Tibial nerve (tissue), 4 donors: ENCODE data around the gene SUSD1. TPM values are rescaled to one million over a fixed set of nuclear protein-coding genes. Genes with fewer than 3 reads are reported as not detected.

Source experiments
- DNase-seq, 2 donors: peaks; one replicate each; pipeline ENCODE4 v3.0.0-alpha.2; 2019; ENCODE audit warnings: low spot score in 2 of 2
- H3K27ac ChIP-seq, 4 donors: fragments of 200-600 bp; sonication (generic) in 3 of 4; one replicate each; pipeline ENCODE4 v1.5.1; 2017 to 2019; ENCODE audit warnings: mild to moderate bottlenecking in 1 of 4
- H3K27me3 ChIP-seq, 2 donors: fragments of 200-600 bp; sonication (generic) in 1 of 2; one replicate each; pipeline versions ENCODE4 v1.5.1 to v1.6.0; 2017 to 2019
- H3K36me3 ChIP-seq, 3 donors: fragments of 200-600 bp; sonication (generic); one replicate each; pipeline ENCODE4 v1.5.1; 2018 to 2019
- H3K4me1 ChIP-seq, 4 donors: fragments of 200-600 bp; sonication (generic) in 3 of 4; one replicate each; pipeline ENCODE4 v1.5.1; 2017 to 2019
- H3K4me3 ChIP-seq, 4 donors: fragments of 200-600 bp; sonication (generic) in 3 of 4; one replicate each; pipeline ENCODE4 v1.5.1; 2017 to 2019; ENCODE audit warnings: mild to moderate bottlenecking in 1 of 4, moderate library complexity in 1 of 4
- H3K9me3 ChIP-seq, 4 donors: fragments of 200-600 bp; sonication (generic) in 3 of 4; one replicate each; pipeline ENCODE4 v1.5.1; 2017 to 2019
- CTCF ChIP-seq, 5 experiments: fragments of 200-600 bp in 3 of 5; fragments of 450-650 bp in 2 of 5; sonication (generic) in 3 of 5; IDR thresholded peaks; one replicate each; pipeline ENCODE4 v1.5.1; 2016 to 2019; ENCODE audit warnings: antibody characterized with exemption in 5 of 5, mild to moderate bottlenecking in 3 of 5, moderate library complexity in 2 of 5
- EP300 ChIP-seq, 2 donors: sonication (generic); formaldehyde crosslinking; IDR thresholded peaks; one replicate each; pipeline ENCODE4 v1.6.1; 2017; ENCODE audit warnings: antibody characterized with exemption in 2 of 2, mild to moderate bottlenecking in 1 of 2
- POLR2A ChIP-seq, 2 donors: fragments of 450-650 bp; IDR thresholded peaks; one replicate each; pipeline ENCODE4 v1.6.1; 2017; ENCODE audit warnings: antibody characterized with exemption in 2 of 2, mild to moderate bottlenecking in 2 of 2, moderate library complexity in 2 of 2
- WGBS, 2 donors: methylation state at CpG; one replicate each; pipeline ENCODE4 v1.1.5; 2018; 5-methylcytosine and 5-hydroxymethylcytosine counted together
- total RNA-seq, 4 donors: library from RNA; depleted of rRNA; stranded (reverse); fragments of >200 nt; gene quantifications; one replicate each; pipeline ENCODE4 v1.1.0, GENCODE V29; 2016

SUSD1 gene
- total RNA-seq, 4 donors from 2014 or later: 6.9 to 19.8 (median 11.5) TPM

DNA sequence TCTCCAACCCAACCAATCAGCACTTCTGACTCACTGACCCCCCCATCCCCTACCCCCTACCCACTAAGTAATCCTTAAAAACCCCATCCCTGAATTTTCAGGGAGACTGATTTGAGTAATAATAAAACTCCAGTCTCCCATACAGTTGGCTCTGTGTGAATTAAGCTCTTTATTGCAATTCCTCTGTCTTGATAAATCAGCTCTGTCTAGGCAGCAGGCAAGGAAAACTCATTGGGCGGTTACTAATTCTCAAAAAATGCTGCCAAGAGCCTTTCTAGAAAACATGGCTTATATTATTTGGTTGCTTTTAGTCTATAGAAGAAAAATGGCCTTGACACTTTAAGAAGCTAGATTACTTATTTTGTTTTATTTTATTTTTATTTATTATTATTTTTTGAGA, 131.7 kb downstream of the SUSD1 start:
- peaks cover 0 to 12% (median 0%) of the 10 kb centered on the region in 4 donors for H3K4me1 ChIP-seq
- 53 to 61% methylated on average over 1 of the region's 1 CpG for WGBS, 2 donors
- DNase-seq: no peak
- no peaks in the 10 kb centered on the region for H3K9me3 ChIP-seq
- no peak for TF ChIP-seq EP300 (IDR thresholded peaks at IDR 0.05)
- no peak for TF ChIP-seq POLR2A (IDR thresholded peaks at IDR 0.05)
- TF ChIP-seq CTCF (IDR thresholded peaks at IDR 0.05): no peak
- H3K4me3 ChIP-seq: no peak overlapping the region
- H3K27me3 ChIP-seq: no peaks in the 10 kb centered on the region
- H3K36me3 ChIP-seq: no peaks in the 10 kb centered on the region
- H3K27ac ChIP-seq: no peak overlapping the region

- TF ChIP-seq CTCF (IDR thresholded peaks at IDR 0.05): no peak
- no peak for TF ChIP-seq POLR2A (IDR thresholded peaks at IDR 0.05)
- no peak for TF ChIP-seq EP300 (IDR thresholded peaks at IDR 0.05)
- Histone ChIP-seq H3K27me3 (no peaks in the 10 kb centered on the region), H3K27ac (no peak overlapping the region), H3K4me3 (no peak overlapping the region), H3K36me3 (no peaks in the 10 kb centered on the region), H3K4me1 (peaks cover 0 to 8% (median 0%) of the 10 kb centered on the region in 4 donors), H3K9me3 (no peaks in the 10 kb centered on the region)
- WGBS, 2 donors: 73 to 83% methylated on average over 5 of the region's 5 CpGs
- DNase-seq: no peak
These were observed 132.3 kb downstream of the SUSD1 start for GRCh38 chr9:112042769-112043168.

- 91% methylated on average over 3 of the region's 3 CpGs for WGBS, 2 donors
- peaks cover 0 to 8% (median 0%) of the 10 kb centered on the region in 4 donors for H3K4me1 ChIP-seq
- H3K36me3 ChIP-seq: no peaks in the 10 kb centered on the region
- H3K27me3 ChIP-seq: no peaks in the 10 kb centered on the region
- TF ChIP-seq POLR2A (IDR thresholded peaks at IDR 0.05): no peak
- TF ChIP-seq EP300 (IDR thresholded peaks at IDR 0.05): no peak
- H3K9me3 ChIP-seq: no peaks in the 10 kb centered on the region
- DNase-seq: no peak
- no peak overlapping the region for H3K27ac ChIP-seq
- no peak overlapping the region for H3K4me3 ChIP-seq
These were observed 132.9 kb downstream of the SUSD1 start for GRCh38 chr9:112042244-112042638.

DNA sequence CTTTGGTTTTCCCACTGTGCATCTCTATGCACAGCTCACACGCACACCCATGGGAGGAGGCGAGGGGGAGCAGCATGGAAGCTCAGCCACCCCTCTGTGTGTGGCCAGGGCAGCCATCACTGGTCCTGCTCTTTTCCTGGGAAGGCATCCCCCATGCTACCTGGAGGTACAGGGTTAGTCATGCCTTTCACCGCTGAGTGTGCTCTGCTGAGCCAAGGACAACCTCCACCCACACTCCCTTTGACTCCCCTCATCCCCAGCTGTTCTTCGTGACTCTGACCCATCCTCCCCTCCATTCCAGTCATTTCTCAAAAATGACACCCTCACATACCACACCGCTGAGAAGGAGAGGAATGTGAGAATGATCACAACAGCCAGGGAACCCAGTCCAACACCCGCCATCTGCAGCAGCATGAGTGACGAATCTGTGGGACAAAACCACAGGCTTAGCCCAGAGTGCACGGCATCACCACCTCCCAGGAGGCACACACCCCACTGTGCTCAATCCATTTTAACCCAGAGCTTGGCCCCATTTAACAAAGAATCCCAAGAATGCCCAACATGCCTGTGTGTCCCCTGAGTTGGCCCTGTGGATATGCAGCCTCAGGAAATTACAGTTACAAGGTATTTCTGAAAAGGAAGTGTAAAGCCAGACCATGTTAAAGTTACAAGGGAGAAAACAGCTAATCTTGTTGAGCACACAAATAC, 133.4 kb downstream of the SUSD1 start:
- Histone ChIP-seq H3K36me3 (no peaks in the 10 kb centered on the region), H3K27me3 (no peaks in the 10 kb centered on the region), H3K9me3 (no peaks in the 10 kb centered on the region), H3K4me1 (peaks cover 0 to 8% (median 0%) of the 10 kb centered on the region in 4 donors), H3K27ac (no peak overlapping the region), H3K4me3 (no peak overlapping the region)
- 59 to 69% methylated on average over 8 of the region's 8 CpGs for WGBS, 2 donors
- DNase-seq: no peak
- TF ChIP-seq EP300 (IDR thresholded peaks at IDR 0.05) (no peak), CTCF (IDR thresholded peaks at IDR 0.05) (no peak), POLR2A (IDR thresholded peaks at IDR 0.05) (no peak)

- DNase-seq: no peak
- Histone ChIP-seq H3K9me3 (no peaks in the 10 kb centered on the region), H3K27me3 (no peaks in the 10 kb centered on the region), H3K27ac (no peak overlapping the region), H3K4me1 (peaks cover 0 to 8% (median 0%) of the 10 kb centered on the region in 4 donors), H3K36me3 (no peaks in the 10 kb centered on the region), H3K4me3 (no peak overlapping the region)
- WGBS, 2 donors: 89% methylated on average over 4 of the region's 4 CpGs
- TF ChIP-seq POLR2A (IDR thresholded peaks at IDR 0.05): no peak
- TF ChIP-seq EP300 (IDR thresholded peaks at IDR 0.05): no peak
- no peak for TF ChIP-seq CTCF (IDR thresholded peaks at IDR 0.05)
These were observed 133.9 kb downstream of the SUSD1 start for GRCh38 chr9:112041199-112041535.
